GM12874 (cell line): ENCODE measurements around the gene RPL41.

Experiments used
- TF ChIP-seq, protein P1 (sequence below): IDR thresholded peaks from 2 replicates; pipeline ENCODE4 v1.5.1; 2011; ENCODE audit warnings: low read depth, mild to moderate bottlenecking, control low read depth, low read length, moderate library complexity; ENCODE audit not compliant: insufficient read depth

Gene RPL41

DNA sequence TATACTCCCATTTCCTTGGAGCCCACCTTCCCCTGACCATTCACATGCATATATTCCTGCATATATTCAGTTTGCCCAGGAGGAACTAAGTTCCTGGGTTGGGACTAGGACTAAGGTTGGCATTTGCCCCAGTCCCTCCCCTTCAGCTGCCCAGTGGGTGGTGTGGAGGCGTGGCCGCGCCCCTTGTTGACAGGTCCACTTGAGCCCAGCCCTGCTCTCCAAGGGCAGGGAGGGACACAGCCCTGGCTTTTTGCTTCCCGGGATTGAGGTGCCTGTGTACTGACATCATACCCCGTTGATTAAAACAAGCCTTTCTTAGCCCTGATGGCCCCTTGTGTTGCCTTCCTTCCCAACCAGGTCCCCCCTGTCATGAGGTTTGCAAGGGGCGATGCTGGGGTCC lies 29.2 kb upstream of the RPL41 start:
- TF ChIP-seq, protein P1, sequence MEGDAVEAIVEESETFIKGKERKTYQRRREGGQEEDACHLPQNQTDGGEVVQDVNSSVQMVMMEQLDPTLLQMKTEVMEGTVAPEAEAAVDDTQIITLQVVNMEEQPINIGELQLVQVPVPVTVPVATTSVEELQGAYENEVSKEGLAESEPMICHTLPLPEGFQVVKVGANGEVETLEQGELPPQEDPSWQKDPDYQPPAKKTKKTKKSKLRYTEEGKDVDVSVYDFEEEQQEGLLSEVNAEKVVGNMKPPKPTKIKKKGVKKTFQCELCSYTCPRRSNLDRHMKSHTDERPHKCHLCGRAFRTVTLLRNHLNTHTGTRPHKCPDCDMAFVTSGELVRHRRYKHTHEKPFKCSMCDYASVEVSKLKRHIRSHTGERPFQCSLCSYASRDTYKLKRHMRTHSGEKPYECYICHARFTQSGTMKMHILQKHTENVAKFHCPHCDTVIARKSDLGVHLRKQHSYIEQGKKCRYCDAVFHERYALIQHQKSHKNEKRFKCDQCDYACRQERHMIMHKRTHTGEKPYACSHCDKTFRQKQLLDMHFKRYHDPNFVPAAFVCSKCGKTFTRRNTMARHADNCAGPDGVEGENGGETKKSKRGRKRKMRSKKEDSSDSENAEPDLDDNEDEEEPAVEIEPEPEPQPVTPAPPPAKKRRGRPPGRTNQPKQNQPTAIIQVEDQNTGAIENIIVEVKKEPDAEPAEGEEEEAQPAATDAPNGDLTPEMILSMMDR, result no peak

DNA sequence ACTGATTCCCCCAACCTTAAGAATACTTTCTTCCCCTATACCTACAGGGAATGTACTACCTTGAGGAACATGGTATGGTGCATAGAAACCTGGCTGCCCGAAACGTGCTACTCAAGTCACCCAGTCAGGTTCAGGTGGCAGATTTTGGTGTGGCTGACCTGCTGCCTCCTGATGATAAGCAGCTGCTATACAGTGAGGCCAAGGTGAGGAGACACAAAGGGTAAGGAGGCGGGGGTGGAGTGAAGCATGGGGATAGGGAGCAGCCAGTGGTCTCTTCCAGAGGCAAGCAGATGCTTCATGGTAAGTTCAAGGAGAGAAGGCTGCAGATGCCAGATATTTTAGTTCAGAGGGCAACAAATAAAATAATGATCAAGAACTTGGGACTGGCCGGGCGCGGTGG lies 18.7 kb upstream of the RPL41 start:
- TF ChIP-seq, protein P1, result no peak

DNA sequence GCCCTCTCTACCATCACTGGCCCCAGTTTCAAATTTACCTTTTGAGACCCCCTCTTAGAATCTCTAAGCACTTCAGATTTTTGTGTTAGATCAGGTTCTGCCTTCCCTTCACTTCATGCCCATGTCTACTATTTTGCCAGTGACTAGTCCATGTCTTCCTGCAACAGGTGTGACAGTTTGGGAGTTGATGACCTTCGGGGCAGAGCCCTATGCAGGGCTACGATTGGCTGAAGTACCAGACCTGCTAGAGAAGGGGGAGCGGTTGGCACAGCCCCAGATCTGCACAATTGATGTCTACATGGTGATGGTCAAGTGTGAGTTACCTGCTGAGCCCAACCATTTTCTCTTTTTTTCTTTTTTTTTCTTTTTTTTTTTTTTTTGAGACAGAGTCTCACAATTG lies 17.8 kb upstream of the RPL41 start:
- TF ChIP-seq, protein P1, result no peak

DNA sequence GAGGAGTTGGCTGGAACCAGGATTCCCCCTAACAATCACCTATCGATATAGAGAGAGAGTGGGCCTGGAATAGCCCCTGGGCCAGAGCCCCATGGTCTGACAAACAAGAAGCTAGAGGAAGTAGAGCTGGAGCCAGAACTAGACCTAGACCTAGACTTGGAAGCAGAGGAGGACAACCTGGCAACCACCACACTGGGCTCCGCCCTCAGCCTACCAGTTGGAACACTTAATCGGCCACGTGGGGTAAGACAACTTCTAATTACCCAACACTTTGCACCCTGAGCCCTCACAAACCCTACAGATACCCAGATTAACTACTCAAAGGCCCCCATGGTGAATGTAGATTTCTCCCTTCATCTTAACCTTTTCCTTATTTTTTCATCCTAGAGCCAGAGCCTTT lies 16.6 kb upstream of the RPL41 start:
- TF ChIP-seq, protein P1, result no peak

DNA sequence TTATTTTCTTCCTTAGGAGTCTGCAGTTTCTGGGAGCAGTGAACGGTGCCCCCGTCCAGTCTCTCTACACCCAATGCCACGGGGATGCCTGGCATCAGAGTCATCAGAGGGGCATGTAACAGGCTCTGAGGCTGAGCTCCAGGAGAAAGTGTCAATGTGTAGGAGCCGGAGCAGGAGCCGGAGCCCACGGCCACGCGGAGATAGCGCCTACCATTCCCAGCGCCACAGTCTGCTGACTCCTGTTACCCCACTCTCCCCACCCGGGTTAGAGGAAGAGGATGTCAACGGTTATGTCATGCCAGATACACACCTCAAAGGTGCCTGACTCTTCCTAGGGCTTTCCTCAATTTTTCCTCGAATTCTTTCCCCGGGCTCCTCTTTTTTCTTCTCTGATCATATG lies 15.4 kb upstream of the RPL41 start:
- TF ChIP-seq, protein P1, result no peak

DNA sequence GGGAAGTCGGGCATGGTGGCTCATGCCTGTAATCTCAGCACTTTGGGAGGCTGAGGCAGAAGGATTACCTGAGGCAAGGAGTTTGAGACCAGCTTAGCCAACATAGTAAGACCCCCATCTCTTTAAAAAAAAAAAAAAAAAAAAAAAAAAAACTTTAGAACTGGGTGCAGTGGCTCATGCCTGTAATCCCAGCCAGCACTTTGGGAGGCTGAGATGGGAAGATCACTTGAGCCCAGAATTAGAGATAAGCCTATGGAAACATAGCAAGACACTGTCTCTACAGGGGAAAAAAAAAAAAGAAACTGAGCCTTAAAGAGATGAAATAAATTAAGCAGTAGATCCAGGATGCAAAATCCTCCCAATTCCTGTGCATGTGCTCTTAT lies 13.8 kb upstream of the RPL41 start:
- TF ChIP-seq, protein P1, result no peak

DNA sequence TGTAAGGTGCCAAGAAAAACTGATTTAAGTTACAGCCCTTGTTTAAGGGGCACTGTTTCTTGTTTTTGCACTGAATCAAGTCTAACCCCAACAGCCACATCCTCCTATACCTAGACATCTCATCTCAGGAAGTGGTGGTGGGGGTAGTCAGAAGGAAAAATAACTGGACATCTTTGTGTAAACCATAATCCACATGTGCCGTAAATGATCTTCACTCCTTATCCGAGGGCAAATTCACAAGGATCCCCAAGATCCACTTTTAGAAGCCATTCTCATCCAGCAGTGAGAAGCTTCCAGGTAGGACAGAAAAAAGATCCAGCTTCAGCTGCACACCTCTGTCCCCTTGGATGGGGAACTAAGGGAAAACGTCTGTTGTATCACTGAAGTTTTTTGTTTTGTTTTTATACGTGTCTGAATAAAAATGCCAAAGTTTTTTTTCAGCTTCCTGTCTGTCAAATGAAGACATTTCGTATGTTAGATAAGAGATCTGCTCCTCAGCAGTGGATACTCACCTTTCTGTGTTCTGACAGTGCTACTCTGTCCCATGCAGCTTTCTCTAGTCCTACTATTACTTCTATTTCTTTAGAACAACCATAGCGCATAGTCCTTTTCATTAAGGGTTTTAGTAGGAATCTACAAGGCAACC lies 13.2 kb upstream of the RPL41 start:
- TF ChIP-seq, protein P1, result no peak
